ENCODE results near the gene GMCL2. TPM values are rescaled to one million over a fixed set of nuclear protein-coding genes. Genes with fewer than 3 reads are reported as not detected.
A peak's percentile ranks its signal among the peaks of the same experiment; 100 is the strongest.

Gene GMCL2
- total RNA-seq, 1 experiment from 2014 or later = not detected

- H3K4me1 Mint-ChIP-seq (ENCODE audit: low read depth, unreplicated experiment) = peaks cover 18% of the 10 kb centered on the region
- POLR2A ChIA-PET = no interaction called here
- H3K9me3 Mint-ChIP-seq (ENCODE audit: unreplicated experiment) = no peaks in the 10 kb centered on the region
- no peaks in the 10 kb centered on the region for H3K9me3 ChIP-seq
- no peaks in the 10 kb centered on the region for H3K27me3 ChIP-seq (replicated peaks; ENCODE audit: control insufficient read depth, insufficient read depth, low read length)
- CTCF ChIA-PET = interaction anchor here (0.5 kb wide), 1 partner anchor 27 kb away, joined by 5 read pairs; no protein-coding TSS in a partner anchor
- TF ChIP-seq CTCF (IDR thresholded peaks at IDR 0.05; ENCODE audit: insufficient read depth in 1 of 2, low read depth in 1 of 2, low read length in 1 of 2, severe bottlenecking in 1 of 2, unreplicated experiment in 1 of 2) = no peak
- peaks cover 18% of the 10 kb centered on the region for H3K36me3 ChIP-seq (ENCODE audit: control insufficient read depth, insufficient read depth, low read length)
- no peak overlapping the region for H3K4me3 ChIP-seq (ENCODE audit: low read depth, low read length)
- H3K4me1 ChIP-seq = peaks cover 9% of the 10 kb centered on the region; the same call in 1 of the 2 replicates
- no TSS peak for BruUV-seq (replicated peaks)
- intact Hi-C loops (cut with micrococcal nuclease; ENCODE audit: unreplicated experiment) = no loop called here
- peaks cover 88% of the 10 kb centered on the region for H3K36me3 Mint-ChIP-seq (ENCODE audit: insufficient read depth, unreplicated experiment)
- H3K27me3 Mint-ChIP-seq (ENCODE audit: insufficient read depth, unreplicated experiment) = peaks cover 2% of the 10 kb centered on the region
- no peak overlapping the region for H3K27ac Mint-ChIP-seq (ENCODE audit: unreplicated experiment)
- no peak overlapping the region for H3K4me3 Mint-ChIP-seq (ENCODE audit: unreplicated experiment)
- DNase-seq = no peak
Observed at GRCh38 chr5:178207917-178208280, 20.7 kb upstream of the GMCL2 start.

- H3K36me3 ChIP-seq (ENCODE audit: control insufficient read depth, insufficient read depth, low read length) = peaks cover 18% of the 10 kb centered on the region
- DNase-seq = peak in 1 of 2 experiments; percentile 14
- intact Hi-C loops (cut with micrococcal nuclease; ENCODE audit: unreplicated experiment) = no loop called here
- peaks cover 2% of the 10 kb centered on the region for H3K27me3 Mint-ChIP-seq (ENCODE audit: insufficient read depth, unreplicated experiment)
- peaks cover 9% of the 10 kb centered on the region; the same call in 1 of the 2 replicates for H3K4me1 ChIP-seq
- POLR2A ChIA-PET = interaction anchor here (0.6 to 0.7 kb wide), 2 partner anchors 31 to 224 kb away, joined by 3 to 12 read pairs; no protein-coding TSS in a partner anchor
- H3K9me3 Mint-ChIP-seq (ENCODE audit: unreplicated experiment) = no peaks in the 10 kb centered on the region
- H3K27me3 ChIP-seq (replicated peaks; ENCODE audit: control insufficient read depth, insufficient read depth, low read length) = no peaks in the 10 kb centered on the region
- peaks cover 82% of the 10 kb centered on the region for H3K36me3 Mint-ChIP-seq (ENCODE audit: insufficient read depth, unreplicated experiment)
- CTCF ChIA-PET = interaction anchor here (0.5 to 0.7 kb wide), 2 partner anchors 26 to 762 kb away, joined by 4 to 5 read pairs; no protein-coding TSS in a partner anchor
- H3K4me1 Mint-ChIP-seq (ENCODE audit: low read depth, unreplicated experiment) = peaks cover 18% of the 10 kb centered on the region
- no peak for TF ChIP-seq CTCF (IDR thresholded peaks at IDR 0.05; ENCODE audit: insufficient read depth in 1 of 2, low read depth in 1 of 2, low read length in 1 of 2, severe bottlenecking in 1 of 2, unreplicated experiment in 1 of 2)
- no TSS peak for BruUV-seq (replicated peaks)
- no peaks in the 10 kb centered on the region for H3K9me3 ChIP-seq
- no peak overlapping the region for H3K4me3 ChIP-seq (ENCODE audit: low read depth, low read length)
- peak overlapping the region; percentile 86 for H3K4me3 Mint-ChIP-seq (ENCODE audit: unreplicated experiment)
- H3K27ac Mint-ChIP-seq (ENCODE audit: unreplicated experiment) = no peak overlapping the region
Observed at GRCh38 chr5:178207183-178207916, 20.2 kb upstream of the GMCL2 start.

- no peaks in the 10 kb centered on the region for H3K9me3 Mint-ChIP-seq (ENCODE audit: unreplicated experiment)
- DNase-seq = no peak
- Histone ChIP-seq H3K4me1 (peaks cover 9% of the 10 kb centered on the region; the same call in 1 of the 2 replicates), H3K4me3 (ENCODE audit: low read depth, low read length) (peak overlapping the region; percentile 93), H3K9me3 (no peaks in the 10 kb centered on the region), H3K36me3 (ENCODE audit: control insufficient read depth, insufficient read depth, low read length) (peaks cover 18% of the 10 kb centered on the region), H3K27me3 (replicated peaks; ENCODE audit: control insufficient read depth, insufficient read depth, low read length) (no peaks in the 10 kb centered on the region)
- peaks cover 2% of the 10 kb centered on the region for H3K27me3 Mint-ChIP-seq (ENCODE audit: insufficient read depth, unreplicated experiment)
- H3K27ac Mint-ChIP-seq (ENCODE audit: unreplicated experiment) = peak overlapping the region; percentile 84
- H3K36me3 Mint-ChIP-seq (ENCODE audit: insufficient read depth, unreplicated experiment) = peaks cover 73% of the 10 kb centered on the region
- peak overlapping the region; percentile 86 for H3K4me3 Mint-ChIP-seq (ENCODE audit: unreplicated experiment)
- TSS peak; percentile 43 for BruUV-seq (replicated peaks)
- H3K4me1 Mint-ChIP-seq (ENCODE audit: low read depth, unreplicated experiment) = peaks cover 18% of the 10 kb centered on the region
- TF ChIP-seq CTCF (IDR thresholded peaks at IDR 0.05; ENCODE audit: insufficient read depth in 1 of 2, low read depth in 1 of 2, low read length in 1 of 2, severe bottlenecking in 1 of 2, unreplicated experiment in 1 of 2) = no peak
- CTCF ChIA-PET = interaction anchor here (0.7 kb wide), 1 partner anchor 761 kb away, joined by 4 read pairs; no protein-coding TSS in a partner anchor
- POLR2A ChIA-PET = no interaction called here
- intact Hi-C loops (cut with micrococcal nuclease; ENCODE audit: unreplicated experiment) = no loop called here
Observed at GRCh38 chr5:178206166-178207101, 19.3 kb upstream of the GMCL2 start.
